GM21717 (cell line): ENCODE results near the gene IARS1.

Experiments used
- ATAC-seq: cut with Tn5 transposase; IDR thresholded peaks from one replicate; pipeline ENCODE4 v1.9.1; 2021; ENCODE audit warnings: mild to moderate bottlenecking, moderate library complexity; ENCODE audit not compliant: unreplicated experiment

The IARS1 gene

GRCh38 chr9:92295827-92296258, 2.3 kb upstream of the IARS1 start:
- no peak for ATAC-seq

GRCh38 chr9:92295240-92295790, 1.8 kb upstream of the IARS1 start:
- ATAC-seq: no peak

GRCh38 chr9:92294297-92294676, 790 bp upstream of the IARS1 start:
- no peak for ATAC-seq

GRCh38 chr9:92293075-92293354, 482 bp downstream of the IARS1 start:
- no peak for ATAC-seq

- ATAC-seq: no peak
Observed at GRCh38 chr9:92292338-92293074, 991 bp downstream of the IARS1 start.

GRCh38 chr9:92291577-92291976, 1.9 kb downstream of the IARS1 start:
- no peak for ATAC-seq

GRCh38 chr9:92290785-92291429, 2.6 kb downstream of the IARS1 start:
- no peak for ATAC-seq

GRCh38 chr9:92289708-92290390, 3.6 kb downstream of the IARS1 start:
- ATAC-seq: no peak

- no peak for ATAC-seq
Observed at GRCh38 chr9:92279302-92279701, 14.2 kb downstream of the IARS1 start.

GRCh38 chr9:92278110-92278509, 15.4 kb downstream of the IARS1 start:
- no peak for ATAC-seq

GRCh38 chr9:92276331-92277032, 17.0 kb downstream of the IARS1 start:
- ATAC-seq: no peak

- ATAC-seq: no peak
Observed at GRCh38 chr9:92275541-92275940, 18.0 kb downstream of the IARS1 start.

GRCh38 chr9:92270511-92270910, 23.0 kb downstream of the IARS1 start:
- ATAC-seq: no peak

GRCh38 chr9:92266486-92266885, 27.0 kb downstream of the IARS1 start:
- no peak for ATAC-seq

GRCh38 chr9:92265154-92265553, 28.3 kb downstream of the IARS1 start:
- no peak for ATAC-seq

GRCh38 chr9:92263131-92263530, 30.4 kb downstream of the IARS1 start:
- ATAC-seq: no peak

- ATAC-seq: no peak
Observed at GRCh38 chr9:92257327-92257726, 36.2 kb downstream of the IARS1 start.

GRCh38 chr9:92254381-92255337, 38.8 kb downstream of the IARS1 start:
- no peak for ATAC-seq

- no peak for ATAC-seq
Observed at GRCh38 chr9:92253656-92254055, 39.8 kb downstream of the IARS1 start.

GRCh38 chr9:92247981-92248380, 45.5 kb downstream of the IARS1 start:
- no peak for ATAC-seq
